H1 (cell line): ENCODE measurements around the gene PKD1L1. TPM values are rescaled to one million over a fixed set of nuclear protein-coding genes. Genes with fewer than 3 reads are reported as not detected.

Experiments used
- CTCF ChIA-PET: fragments of 300-600 bp; sonication (Branson Sonifier 250); formaldehyde crosslinking; loops from one replicate; lab custom pipeline; 2021; ENCODE audit not compliant: partially characterized antibody; lab: Charles Lee
- POLR2A ChIA-PET: fragments of 300-600 bp; sonication (Branson Sonifier 250); formaldehyde crosslinking; loops from one replicate; lab custom pipeline; 2021; ENCODE audit warnings: inconsistent platforms; ENCODE audit not compliant: partially characterized antibody; lab: Charles Lee
- DNase-seq, 2 experiments: peaks; one replicate each; pipeline versions ENCODE4 v3.0.0 to v3.0.0-alpha.2; 2010 to 2022; ENCODE audit warnings: low spot score in 2 of 2, low read depth in 1 of 2, mixed read lengths in 1 of 2
- FAIRE-seq: peaks from 2 replicates; lab custom pipeline; 2011; peaks lifted over from hg19 to GRCh38; lab: Jason Lieb, UNC
- H2AFZ ChIP-seq: 2 replicates; pipeline ENCODE4 v1.8.1; 2012; ENCODE audit warnings: low read length, inconsistent platforms
- H2AK5ac ChIP-seq: 2 replicates; pipeline ENCODE4 v1.6.1; 2013; ENCODE audit warnings: low read depth, low read length
- H2BK120ac ChIP-seq: replicated peaks from 2 replicates; pipeline ENCODE3; 2013; ENCODE audit warnings: low read depth, low read length, inconsistent platforms
- H2BK12ac ChIP-seq: 2 replicates; pipeline ENCODE4 v1.6.1; 2013; ENCODE audit warnings: low read depth, low read length
- H2BK15ac ChIP-seq: 2 replicates; pipeline ENCODE4 v1.6.1; 2013; ENCODE audit warnings: low read length
- H2BK20ac ChIP-seq: 2 replicates; pipeline ENCODE4 v1.6.1; 2013; ENCODE audit warnings: low read length
- H2BK5ac ChIP-seq: 2 replicates; pipeline ENCODE4 v1.6.1; 2013; ENCODE audit warnings: low read depth, low read length
- H3K14ac ChIP-seq: 2 replicates; pipeline ENCODE4 v1.6.1; 2013; ENCODE audit warnings: inconsistent platforms; ENCODE audit not compliant: insufficient read length
- H3K18ac ChIP-seq: 2 replicates; pipeline ENCODE4 v1.6.1; 2013; ENCODE audit warnings: low read length; ENCODE audit errors: extremely low read depth
- H3K23ac ChIP-seq: 2 replicates; pipeline ENCODE4 v1.6.1; 2013; ENCODE audit warnings: inconsistent platforms; ENCODE audit not compliant: insufficient read length
- H3K23me2 ChIP-seq: 2 replicates; pipeline ENCODE4 v1.6.1; 2013; ENCODE audit warnings: low read depth, low read length
- H3K27ac ChIP-seq: 2 replicates; pipeline ENCODE4 v1.6.1; 2011; ENCODE audit warnings: low read depth, low read length, inconsistent platforms
- H3K27me3 ChIP-seq, 4 experiments: replicated peaks in 1 of 4; 1 replicate in 1 of 4; 2 replicates in 3 of 4; pipeline versions ENCODE4 v1.6.1 to v1.8.1; 2011 to 2013; ENCODE audit warnings: low read length in 3 of 4, mild to moderate bottlenecking in 3 of 4, inconsistent platforms in 2 of 4, mixed read lengths in 2 of 4, moderate library complexity in 1 of 4; ENCODE audit not compliant: control insufficient read depth in 3 of 4, insufficient read depth in 3 of 4; ENCODE audit errors: extremely low read depth in 1 of 4
- H3K36me3 ChIP-seq, 4 experiments: 2 replicates each; pipeline versions ENCODE4 v1.6.1 to v1.8.1; 2011 to 2013; ENCODE audit warnings: mild to moderate bottlenecking in 4 of 4, low read length in 3 of 4, moderate library complexity in 2 of 4, control low read depth in 1 of 4, inconsistent platforms in 1 of 4; ENCODE audit not compliant: insufficient read depth in 4 of 4, control insufficient read depth in 2 of 4
- H3K4ac ChIP-seq: replicated peaks from 2 replicates; pipeline ENCODE3; 2013; ENCODE audit warnings: low read length, low read depth, mixed read lengths, inconsistent platforms; ENCODE audit not compliant: insufficient read length
- H3K4me1 ChIP-seq, 4 experiments: replicated peaks in 1 of 4; 1 replicate in 1 of 4; 2 replicates in 3 of 4; pipeline versions ENCODE4 v1.6.1 to v1.8.1; 2011 to 2013; ENCODE audit warnings: low read length in 3 of 4, inconsistent platforms in 2 of 4, mixed read lengths in 1 of 4; ENCODE audit not compliant: insufficient read depth in 4 of 4, control insufficient read depth in 3 of 4
- H3K4me2 ChIP-seq, 2 experiments: 2 replicates each; pipeline versions ENCODE4 v1.6.1 to v1.8.1; 2011 to 2013; ENCODE audit warnings: low read depth in 2 of 2, low read length in 2 of 2, control low read depth in 1 of 2, inconsistent platforms in 1 of 2, mild to moderate bottlenecking in 1 of 2; ENCODE audit not compliant: insufficient read depth in 1 of 2
- H3K4me3 ChIP-seq, 4 experiments: fragments of 200-600, 300-600 bp in 1 of 4; sonication (generic), shearing (Covaris generic), sonication (Bioruptor Twin) in 1 of 4; 2 replicates each; pipeline versions ENCODE4 v1.5.1 to v1.8.1; 2011 to 2016; ENCODE audit warnings: low read length in 4 of 4, low read depth in 3 of 4, control low read depth in 2 of 4, inconsistent platforms in 2 of 4, mild to moderate bottlenecking in 2 of 4, mixed read lengths in 1 of 4, moderate library complexity in 1 of 4; ENCODE audit not compliant: insufficient read depth in 2 of 4; ENCODE audit errors: extremely low read depth in 1 of 4
- H3K56ac ChIP-seq: replicated peaks from 2 replicates; pipeline ENCODE3; 2013; ENCODE audit warnings: low read depth, mild to moderate bottlenecking, mixed read lengths, low read length, inconsistent platforms; ENCODE audit not compliant: insufficient read length
- H3K79me1 ChIP-seq: 2 replicates; pipeline ENCODE4 v1.6.1; 2013; ENCODE audit warnings: low read depth, low read length, control low read depth
- H3K79me2 ChIP-seq, 2 experiments: 2 replicates each; pipeline versions ENCODE4 v1.6.1 to v1.8.1; 2012 to 2013; ENCODE audit warnings: low read length in 2 of 2, mild to moderate bottlenecking in 2 of 2, inconsistent platforms in 1 of 2; ENCODE audit not compliant: insufficient read depth in 2 of 2, control insufficient read depth in 1 of 2
- H3K9ac ChIP-seq, 4 experiments: replicated peaks in 1 of 4; 1 replicate in 1 of 4; 2 replicates in 3 of 4; pipeline versions ENCODE4 v1.6.1 to v1.8.1; 2011 to 2013; ENCODE audit warnings: low read depth in 3 of 4, low read length in 3 of 4, control low read depth in 2 of 4, mild to moderate bottlenecking in 2 of 4, moderate library complexity in 2 of 4, inconsistent platforms in 1 of 4; ENCODE audit errors: extremely low read depth in 1 of 4
- H3K9me3 ChIP-seq, 2 experiments: 2 replicates each; pipeline versions ENCODE4 v1.6.1 to v1.8.1; 2012 to 2013; ENCODE audit warnings: mild to moderate bottlenecking in 2 of 2, moderate library complexity in 2 of 2, control low read depth in 1 of 2, inconsistent platforms in 1 of 2, low read depth in 1 of 2, low read length in 1 of 2, mixed read lengths in 1 of 2; ENCODE audit not compliant: insufficient read depth in 2 of 2
- H4K20me1 ChIP-seq, 2 experiments: replicated peaks in 1 of 2; 2 replicates each; pipeline versions ENCODE3 to v1.8.1; 2011 to 2013; ENCODE audit warnings: inconsistent platforms in 2 of 2, low read length in 2 of 2, mild to moderate bottlenecking in 1 of 2; ENCODE audit not compliant: insufficient read depth in 2 of 2, control insufficient read depth in 1 of 2
- H4K5ac ChIP-seq: 2 replicates; pipeline ENCODE4 v1.6.1; 2013; ENCODE audit warnings: low read length, low read depth, mixed read lengths, inconsistent platforms; ENCODE audit not compliant: insufficient read length
- H4K8ac ChIP-seq: 2 replicates; pipeline ENCODE4 v1.8.0; 2013; ENCODE audit warnings: mild to moderate bottlenecking, moderate library complexity, low read length, inconsistent platforms; ENCODE audit not compliant: insufficient read depth; ENCODE audit errors: extremely low read depth
- H4K91ac ChIP-seq: replicated peaks from 2 replicates; pipeline ENCODE3; 2013; ENCODE audit warnings: low read length, mixed read lengths, inconsistent platforms; ENCODE audit not compliant: insufficient read length
- ATF3 ChIP-seq: IDR thresholded peaks from 2 replicates; pipeline ENCODE4 v1.6.1; 2011; ENCODE audit warnings: low read depth, mild to moderate bottlenecking, low read length; ENCODE audit not compliant: insufficient read depth
- CHD1 ChIP-seq: IDR thresholded peaks from 2 replicates; pipeline ENCODE4 v1.6.1; 2012; ENCODE audit warnings: low read depth, low read length, improper control_type of control experiment
- E2F6 ChIP-seq: IDR thresholded peaks from 2 replicates; pipeline ENCODE4 v1.6.1; 2012; ENCODE audit warnings: inconsistent platforms
- EGR1 ChIP-seq: IDR thresholded peaks from 2 replicates; pipeline ENCODE4 v1.6.1; 2011; ENCODE audit warnings: low read depth, low read length, borderline replicate concordance
- FOSL1 ChIP-seq: IDR thresholded peaks from 2 replicates; pipeline ENCODE4 v1.6.1; 2011; ENCODE audit warnings: mild to moderate bottlenecking, low read depth, low read length, moderate library complexity; ENCODE audit not compliant: insufficient read depth
- JUN ChIP-seq: IDR thresholded peaks from 2 replicates; pipeline ENCODE4 v1.6.1; 2011; ENCODE audit warnings: low read depth, mild to moderate bottlenecking, improper control_type of control experiment, low read length
- KDM4A ChIP-seq: IDR thresholded peaks from one replicate; pipeline ENCODE4 v1.7.1; 2012; ENCODE audit warnings: low read depth, mild to moderate bottlenecking, moderate library complexity, low read length, inconsistent platforms; ENCODE audit not compliant: severe bottlenecking
- SIX5 ChIP-seq: IDR thresholded peaks from 2 replicates; pipeline ENCODE4 v1.6.1; 2011; ENCODE audit warnings: mild to moderate bottlenecking, low read depth, low read length
- SUZ12 ChIP-seq: fragments of 200-600 bp; sonication (generic); IDR thresholded peaks from 2 replicates; pipeline ENCODE4 v1.6.1; 2012; ENCODE audit warnings: mild to moderate bottlenecking, inconsistent platforms, low read length, moderate library complexity, mixed read lengths
- TAF7 ChIP-seq: optimal IDR thresholded peaks from 2 replicates; pipeline ENCODE3; 2011; ENCODE audit warnings: low read depth, mild to moderate bottlenecking, inconsistent platforms, low read length, moderate library complexity, borderline replicate concordance
- TBP ChIP-seq: IDR thresholded peaks from 2 replicates; pipeline ENCODE4 v1.6.1; 2011; ENCODE audit warnings: low read depth, low read length, improper control_type of control experiment
- TCF12 ChIP-seq: IDR thresholded peaks from 2 replicates; pipeline ENCODE4 v1.6.1; 2011; ENCODE audit warnings: low read depth, mild to moderate bottlenecking, low read length
- WGBS, 2 experiments: shearing (Covaris generic) in 1 of 2; methylation state at CpG; one replicate each; pipeline versions ENCODE4 v1.1.6 to v1.1.7; 2013 to 2015; ENCODE audit warnings: low lambda C conversion rate in 2 of 2, mixed read lengths in 2 of 2, inconsistent platforms in 1 of 2, low coverage in 1 of 2, missing lambda C conversion rate in 1 of 2; ENCODE audit not compliant: insufficient replicate concordance in 2 of 2, insufficient coverage in 1 of 2, insufficient read length in 1 of 2; ENCODE audit errors: extremely low coverage in 1 of 2, missing lambda C conversion rate in 1 of 2; 5-methylcytosine and 5-hydroxymethylcytosine counted together
- polyA plus RNA-seq, 7 experiments: library from polyadenylated mRNA; depleted of rRNA in 3 of 7; stranded (reverse) in 5 of 7; unstranded in 2 of 7; fragments of >200 nt in 5 of 7; fragments of 200-250 nt in 2 of 7; gene quantifications; 1 replicate in 5 of 7; 2 replicates in 1 of 7; 4 replicates in 1 of 7; pipeline versions ENCODE4 v1.2.1 to v1.2.3, GENCODE V29; 2011 to 2013; ENCODE audit warnings: missing spikeins in 2 of 7, mixed read lengths in 2 of 7
- total RNA-seq: library from RNA; stranded (reverse); fragmentation: NEBNext Ultra II Directional; extraction: Animal tissue kit (Norgen Biotek cat#: 25700); gene quantifications from 2 replicates; pipeline ENCODE4 v1.2.1, GENCODE V29; 2021

PKD1L1 gene
- total and polyA plus RNA-seq, 2 of the 8 experiments (the other 6 are each of a cell fraction or from before 2014, with no cell fraction given), result 0.22 to 0.35 TPM

- no peak overlapping the region for H2BK15ac ChIP-seq
- H3K23ac ChIP-seq, result no peak overlapping the region
- no peak overlapping the region for H2BK12ac ChIP-seq
- no peaks in the 10 kb centered on the region for H3K79me2 ChIP-seq
- POLR2A ChIA-PET, result no interaction called here
- H4K5ac ChIP-seq, result no peak overlapping the region
- 91% methylated on average over 7 of the region's 7 CpGs; no CpG with 5 or more reads in 1 of the 2 experiments for WGBS, 2 experiments
- no peak overlapping the region for H3K4me2 ChIP-seq
- H3K9me3 ChIP-seq, result no peaks in the 10 kb centered on the region
- no peak overlapping the region for H3K14ac ChIP-seq
- H2BK20ac ChIP-seq, result no peak overlapping the region
- no peaks in the 10 kb centered on the region for H4K20me1 ChIP-seq
- H3K4me1 ChIP-seq, result no peaks in the 10 kb centered on the region
- no peak overlapping the region for H3K4ac ChIP-seq
- no peak overlapping the region for H4K91ac ChIP-seq
- no peaks in the 10 kb centered on the region for H3K79me1 ChIP-seq
- no peak overlapping the region for H2BK5ac ChIP-seq
- H3K27me3 ChIP-seq, result no peaks in the 10 kb centered on the region
- H3K36me3 ChIP-seq, result no peaks in the 10 kb centered on the region
- CTCF ChIA-PET, result interaction anchor here (0.5 to 2.6 kb wide), 5 partner anchors 13 to 580 kb away, joined by 3 to 9 read pairs (median 3); no protein-coding TSS in a partner anchor
- no peak overlapping the region for H3K9ac ChIP-seq
- no peak for DNase-seq
- H4K8ac ChIP-seq, result no peak overlapping the region
- H2AFZ ChIP-seq, result no peak overlapping the region
- H3K4me3 ChIP-seq, result no peak overlapping the region
- H2AK5ac ChIP-seq, result no peak overlapping the region
- no peak for FAIRE-seq
- H2BK120ac ChIP-seq, result no peak overlapping the region
- H3K18ac ChIP-seq, result no peak overlapping the region
- no peaks in the 10 kb centered on the region for H3K23me2 ChIP-seq
- H3K56ac ChIP-seq, result no peak overlapping the region
- no peak overlapping the region for H3K27ac ChIP-seq
- TF ChIP-seq TBP (no peak), SIX5 (no peak), TAF7 (no peak), SUZ12 (no peak), KDM4A (no peak), JUN (no peak), CHD1 (no peak), FOSL1 (no peak), EGR1 (no peak), ATF3 (no peak), TCF12 (no peak), E2F6 (no peak)
Measured at GRCh38 chr7:47846138-47846836, 102.0 kb downstream of the PKD1L1 start.
